ENCODE results near the gene ARID2.

DNA sequence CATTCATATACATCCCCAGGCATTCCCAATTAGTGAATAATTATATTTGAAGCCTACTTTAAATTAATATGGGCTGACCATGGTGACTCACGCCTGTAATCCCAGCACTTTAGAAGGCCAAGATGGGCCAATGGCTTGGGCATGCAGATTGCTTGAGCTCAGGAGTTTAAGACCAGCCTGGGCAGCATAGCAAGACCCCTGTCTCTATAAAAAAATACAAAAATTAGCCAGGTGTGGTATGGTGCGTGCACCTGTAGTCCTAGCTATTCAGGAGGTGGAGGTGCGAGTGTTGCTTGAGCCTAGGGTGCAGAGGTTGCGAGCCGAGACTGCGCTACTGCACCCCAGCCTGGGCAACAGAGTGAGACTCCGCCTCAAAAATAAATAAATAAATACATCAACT, 7.6 kb upstream of the ARID2 start:
- TF ChIP-seq CTCF (conservative IDR thresholded peaks at IDR 0.05; ENCODE audit: low read depth in 2 of 2) = no peak
- no peak for TF ChIP-seq EZH2 (IDR thresholded peaks at IDR 0.05; ENCODE audit: low read depth, unreplicated experiment)
- no peak for TF ChIP-seq EZH2phosphoT487 (IDR thresholded peaks at IDR 0.05; ENCODE audit: unreplicated experiment)
- no peak for TF ChIP-seq JUNB (IDR thresholded peaks at IDR 0.05; ENCODE audit: unreplicated experiment)
- TF ChIP-seq STAT1 (IDR thresholded peaks at IDR 0.05; ENCODE audit: unreplicated experiment) = no peak
